AG09319 (cell line): ENCODE data around the gene ZFPM1.

Experiments
- DNase-seq: peaks from one replicate; pipeline ENCODE4 v3.0.0-alpha.2; 2010; ENCODE audit warnings: low read depth; ENCODE audit errors: extremely low read depth
- TF ChIP-seq, protein P1 (sequence below): IDR thresholded peaks from 2 replicates; pipeline ENCODE4 v1.5.1; 2011; ENCODE audit warnings: low read depth, mild to moderate bottlenecking, inconsistent platforms, low read length, moderate library complexity

Gene ZFPM1

DNA sequence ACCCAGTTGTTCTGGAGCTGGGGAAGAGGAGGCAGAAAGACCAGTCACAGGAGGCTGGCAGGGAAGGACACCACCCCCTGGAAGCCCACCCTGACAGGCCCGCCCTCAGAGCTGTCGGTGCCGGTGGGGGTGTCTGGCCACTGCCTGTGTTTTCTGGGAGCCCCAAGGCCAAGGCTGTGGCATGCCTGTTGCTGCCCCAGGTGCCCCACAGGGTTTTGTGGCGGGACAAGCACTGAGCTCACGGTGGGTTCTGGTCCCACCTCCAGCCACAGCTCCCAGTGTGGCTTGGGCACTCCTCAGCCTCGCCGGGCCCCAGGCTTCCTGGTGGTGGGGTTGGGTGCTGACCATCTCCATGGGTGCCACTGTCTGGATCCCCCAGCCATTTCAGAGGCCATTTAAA is 58.0 kb downstream of the ZFPM1 start:
- TF ChIP-seq, protein P1, sequence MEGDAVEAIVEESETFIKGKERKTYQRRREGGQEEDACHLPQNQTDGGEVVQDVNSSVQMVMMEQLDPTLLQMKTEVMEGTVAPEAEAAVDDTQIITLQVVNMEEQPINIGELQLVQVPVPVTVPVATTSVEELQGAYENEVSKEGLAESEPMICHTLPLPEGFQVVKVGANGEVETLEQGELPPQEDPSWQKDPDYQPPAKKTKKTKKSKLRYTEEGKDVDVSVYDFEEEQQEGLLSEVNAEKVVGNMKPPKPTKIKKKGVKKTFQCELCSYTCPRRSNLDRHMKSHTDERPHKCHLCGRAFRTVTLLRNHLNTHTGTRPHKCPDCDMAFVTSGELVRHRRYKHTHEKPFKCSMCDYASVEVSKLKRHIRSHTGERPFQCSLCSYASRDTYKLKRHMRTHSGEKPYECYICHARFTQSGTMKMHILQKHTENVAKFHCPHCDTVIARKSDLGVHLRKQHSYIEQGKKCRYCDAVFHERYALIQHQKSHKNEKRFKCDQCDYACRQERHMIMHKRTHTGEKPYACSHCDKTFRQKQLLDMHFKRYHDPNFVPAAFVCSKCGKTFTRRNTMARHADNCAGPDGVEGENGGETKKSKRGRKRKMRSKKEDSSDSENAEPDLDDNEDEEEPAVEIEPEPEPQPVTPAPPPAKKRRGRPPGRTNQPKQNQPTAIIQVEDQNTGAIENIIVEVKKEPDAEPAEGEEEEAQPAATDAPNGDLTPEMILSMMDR, result no peak
- DNase-seq, result no peak

DNA sequence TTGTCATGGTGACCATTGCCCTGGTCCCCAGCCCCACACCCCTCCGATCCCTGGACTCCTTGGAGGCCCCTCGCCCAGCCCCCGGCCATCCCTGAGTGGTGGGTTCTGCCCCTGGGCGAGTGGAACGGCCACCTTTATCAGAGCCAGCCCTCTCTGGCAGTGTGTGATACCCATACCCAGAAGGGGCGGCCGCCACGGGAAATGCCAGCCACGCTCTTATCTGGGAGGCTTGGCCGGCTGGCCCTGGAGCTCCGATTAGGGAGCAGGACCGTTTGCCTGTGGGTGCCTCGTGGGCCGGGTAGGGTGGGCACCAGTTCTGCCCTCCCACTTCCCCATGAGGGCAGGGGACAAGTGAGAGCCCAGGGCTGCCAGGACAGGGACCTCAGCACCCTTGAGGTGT is 58.8 kb downstream of the ZFPM1 start:
- DNase-seq, result no peak
- TF ChIP-seq, protein P1, result no peak

GRCh38 chr16:88512728-88513696 is 59.9 kb downstream of the ZFPM1 start:
- TF ChIP-seq, protein P1, result no peak
- no peak for DNase-seq

GRCh38 chr16:88514070-88514469 is 61.0 kb downstream of the ZFPM1 start:
- TF ChIP-seq, protein P1, result no peak

DNA sequence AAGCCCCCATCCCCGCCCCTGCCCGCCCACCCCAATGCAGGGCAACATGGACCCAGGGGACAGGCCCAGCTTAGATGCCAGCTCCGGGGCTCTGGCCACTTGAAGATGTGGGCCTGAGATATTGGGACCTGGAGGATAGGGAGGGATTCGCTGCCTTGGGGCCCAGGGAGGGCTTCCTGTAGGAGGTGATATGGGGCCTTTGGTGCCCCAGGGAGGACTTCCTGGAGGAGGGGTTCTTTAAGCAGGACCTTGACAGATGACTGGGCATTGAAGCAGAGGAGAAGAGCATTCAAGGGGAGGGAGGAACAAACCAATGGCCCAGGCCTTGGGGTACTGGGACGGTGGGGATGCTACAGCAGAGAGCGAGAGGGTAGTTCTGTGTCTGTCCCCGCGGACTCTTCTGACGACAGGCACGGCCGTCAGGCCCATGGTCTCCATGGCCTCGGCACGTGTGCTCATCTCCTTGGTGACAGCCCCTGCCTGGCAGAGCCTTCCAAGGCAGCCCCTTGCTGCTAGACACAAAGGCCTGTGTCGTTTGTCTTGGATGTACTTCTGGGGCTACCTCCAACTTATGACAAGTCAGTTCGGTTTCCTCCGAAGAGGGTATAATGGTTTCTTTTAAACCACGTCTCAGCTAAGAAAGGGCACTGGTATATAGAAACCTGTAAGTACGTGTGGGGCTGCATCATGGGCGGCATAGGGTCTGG is 61.6 kb downstream of the ZFPM1 start:
- TF ChIP-seq, protein P1, result no peak
- DNase-seq, result no peak

More at GRCh38 chr16:88514070-88514469, 61.0 kb downstream of the ZFPM1 start:
- DNase-seq, result no peak

DNA sequence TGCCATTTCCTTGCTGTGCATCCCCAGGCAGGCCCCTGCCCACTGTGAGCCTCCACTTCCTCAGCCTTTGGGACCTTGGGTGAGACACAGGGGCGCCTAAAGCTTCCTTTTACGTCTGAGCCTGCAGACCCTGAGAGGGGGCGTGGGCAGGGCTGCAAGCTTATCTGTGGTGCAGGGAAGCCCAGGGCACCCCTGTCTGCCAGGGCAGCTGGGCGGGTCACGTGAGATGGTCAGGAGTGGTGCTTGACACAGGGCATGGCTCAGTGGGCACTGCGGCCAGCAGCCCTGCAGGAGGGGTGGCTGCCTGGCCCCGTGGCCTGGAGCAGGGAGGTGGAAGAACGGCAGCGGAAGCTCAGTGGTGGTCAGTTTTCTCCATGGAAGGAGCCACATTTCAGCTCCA is 62.3 kb downstream of the ZFPM1 start:
- DNase-seq, result no peak
- TF ChIP-seq, protein P1, result no peak
